Occipital lobe (tissue), 2 donors: Measurements from ENCODE around the gene RNF113A. TPM values are rescaled to one million over a fixed set of nuclear protein-coding genes. Genes with fewer than 3 reads are reported as not detected.
"Not testable (repeated sequence)": the region's sequence is repeated elsewhere in the genome, so short reads cannot be mapped to it uniquely, and the experiment has no call there.

ENCODE experiments used
- DNase-seq: peaks from one replicate; lab custom pipeline; 2025; lab: John Stamatoyannopoulos, UW
- total RNA-seq: library from RNA; depleted of rRNA; stranded (reverse); fragments of >200 nt; gene quantifications from one replicate; pipeline ENCODE4 v1.2.3, GENCODE V29; 2014

The RNF113A gene
- total RNA-seq = 13.7 TPM

DNA sequence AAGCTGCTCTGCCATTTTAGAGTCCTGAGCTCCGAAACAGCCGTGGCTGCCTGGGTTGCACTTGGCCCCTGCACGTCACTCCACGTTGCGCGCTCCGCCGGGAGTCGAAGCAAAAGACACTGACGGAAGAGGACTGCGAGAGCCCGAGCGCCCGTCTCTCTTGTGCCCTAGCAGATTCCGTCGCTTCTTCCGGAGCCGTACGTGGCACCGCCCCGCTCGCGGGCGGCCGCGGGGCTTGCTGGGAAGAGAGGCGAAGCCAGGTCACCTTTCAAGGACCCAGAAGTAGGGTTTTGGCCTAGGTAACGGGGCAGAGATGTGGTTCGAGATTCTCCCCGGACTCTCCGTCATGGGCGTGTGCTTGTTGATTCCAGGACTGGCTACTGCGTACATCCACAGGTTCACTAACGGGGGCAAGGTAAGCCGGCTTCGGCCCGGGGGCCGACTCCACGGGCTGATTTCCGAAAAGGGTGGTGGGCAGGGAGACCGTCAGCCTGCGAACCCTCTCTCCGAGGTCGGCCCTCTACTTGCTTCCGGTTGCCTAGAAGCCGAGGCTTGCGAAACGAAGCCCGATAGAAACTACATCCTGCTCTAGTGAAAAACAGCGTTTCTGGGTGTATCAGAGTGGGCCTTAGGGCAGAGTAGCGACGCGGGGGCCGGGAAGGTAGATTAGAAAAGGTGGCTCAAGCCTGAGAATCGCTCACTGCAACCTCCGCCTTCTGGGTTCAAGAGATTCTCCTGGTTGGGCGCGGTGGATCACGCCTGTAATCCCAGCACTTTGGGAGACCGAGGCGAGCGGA lies at the start of gene RNF113A, which contains the start of gene NDUFA1:
Gene RNF113A (minus strand): TSS at position 135 of the 797 bp plus-strand sequence. CDS start 120 bp downstream, at position 15.
Gene NDUFA1 (plus strand): TSS at position 234 of the 797 bp plus-strand sequence. CDS start 80 bp downstream, at position 314.
- DNase-seq = peak; percentile 84

DNA sequence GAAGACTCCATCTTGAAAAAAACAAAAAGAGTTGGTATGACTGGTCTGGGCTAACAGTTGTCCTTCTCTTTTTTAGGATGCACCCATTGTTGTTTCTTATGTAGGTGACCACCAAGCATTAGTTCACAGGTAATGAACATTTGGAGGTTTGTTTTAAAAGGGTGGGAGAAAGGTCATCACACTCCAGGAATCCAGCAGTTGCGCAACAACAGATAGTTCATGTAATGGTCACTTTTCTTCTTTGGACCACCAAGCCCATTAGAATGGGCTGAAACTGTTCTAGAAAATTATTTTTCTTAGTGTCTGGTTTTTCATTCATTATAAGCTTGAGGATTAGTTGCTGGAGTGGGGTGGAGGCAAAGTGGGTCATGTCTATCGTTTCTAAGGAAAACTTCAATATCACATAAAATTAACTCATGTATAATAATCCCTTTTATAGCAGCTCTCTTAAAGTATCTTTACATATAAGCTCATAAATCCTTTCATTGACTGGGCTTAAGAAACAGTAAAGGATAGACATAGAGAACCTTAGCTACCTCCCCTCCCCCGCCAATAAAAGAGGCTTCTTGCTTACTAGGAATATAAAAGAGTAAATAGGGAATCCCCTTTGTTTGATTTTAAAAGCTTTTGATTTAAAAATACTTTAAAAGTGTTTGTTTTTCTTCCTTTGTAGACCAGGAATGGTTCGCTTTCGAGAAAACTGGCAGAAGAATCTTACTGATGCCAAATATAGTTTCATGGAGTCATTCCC lies 48.5 kb upstream of the RNF113A start:
- DNase-seq = no peak

DNA sequence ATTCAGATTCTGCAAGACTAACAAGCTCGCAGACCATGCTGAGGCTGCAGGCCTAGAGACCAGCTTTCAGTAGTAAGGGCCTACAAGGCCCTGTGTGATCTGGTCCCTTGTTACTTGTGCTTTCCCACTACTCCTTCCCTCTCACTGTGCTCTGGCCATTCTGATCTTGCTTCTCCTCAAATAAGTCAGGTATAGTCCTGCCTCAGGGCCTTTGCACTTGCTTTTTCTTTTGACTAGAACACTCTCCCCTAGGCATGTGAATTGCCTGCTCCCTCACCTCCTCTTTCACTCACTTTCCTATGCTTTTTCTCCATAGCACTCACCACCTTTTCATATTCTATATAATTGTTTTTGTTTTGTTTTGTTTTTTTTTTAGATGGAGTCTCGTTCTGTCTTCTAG lies 46.3 kb upstream of the RNF113A start:
- no peak for DNase-seq

DNA sequence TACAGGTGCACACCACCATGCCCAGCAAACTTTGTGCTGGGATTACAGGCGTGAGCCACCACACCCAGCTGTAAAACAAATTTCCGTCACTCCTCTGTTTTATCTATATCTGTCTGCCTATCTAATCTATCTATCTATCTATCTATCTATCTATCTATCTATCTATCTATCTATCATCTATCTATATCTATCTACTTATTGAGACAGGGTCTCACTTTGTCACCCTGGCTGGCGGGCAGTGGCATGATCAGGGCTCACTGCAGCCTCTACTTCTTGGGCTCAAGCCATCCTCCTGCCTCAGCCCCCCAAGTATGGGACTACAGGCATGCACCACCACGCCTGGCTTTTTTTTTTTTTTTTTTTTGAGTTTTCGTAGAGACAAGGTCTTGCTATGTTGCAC lies 44.8 kb upstream of the RNF113A start:
- no peak for DNase-seq

DNA sequence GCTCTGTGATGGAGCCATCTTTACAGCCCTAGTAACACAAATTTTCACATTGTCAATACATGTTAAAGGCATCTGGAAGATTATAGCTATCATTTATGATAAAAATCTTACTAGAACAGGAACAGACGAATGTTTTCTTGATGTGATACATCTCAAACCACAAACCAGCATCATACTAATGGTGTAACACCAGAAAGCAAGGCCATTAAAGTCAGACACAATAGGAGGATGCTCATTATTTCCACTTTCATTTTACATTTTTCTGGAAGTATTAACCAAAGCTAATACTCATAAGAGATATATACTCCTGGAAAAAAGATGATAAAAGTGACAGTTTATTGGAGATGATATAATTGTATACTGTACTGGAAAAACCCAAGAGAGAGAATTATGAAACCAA lies 29.4 kb upstream of the RNF113A start:
- DNase-seq = no peak

DNA sequence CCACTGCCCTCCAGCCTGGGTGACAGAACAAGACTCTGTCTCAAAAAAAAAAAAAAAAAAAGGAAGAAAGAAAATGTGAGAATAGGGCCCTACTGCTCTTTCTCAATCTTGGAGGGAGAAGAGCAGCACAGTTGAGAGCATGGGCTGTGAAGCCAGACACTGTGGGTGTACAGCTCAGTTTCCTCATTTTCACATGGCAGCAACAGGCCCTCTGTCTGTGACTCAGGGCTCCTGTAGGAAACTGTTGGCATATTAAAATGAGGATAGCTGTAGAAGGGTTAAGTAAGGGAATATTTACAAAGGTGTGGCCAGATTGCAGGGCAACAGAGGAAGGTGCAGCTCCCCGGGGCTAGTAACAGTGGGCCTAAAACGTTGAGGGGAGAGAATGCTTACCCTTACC lies 27.6 kb upstream of the RNF113A start:
- no peak for DNase-seq

DNA sequence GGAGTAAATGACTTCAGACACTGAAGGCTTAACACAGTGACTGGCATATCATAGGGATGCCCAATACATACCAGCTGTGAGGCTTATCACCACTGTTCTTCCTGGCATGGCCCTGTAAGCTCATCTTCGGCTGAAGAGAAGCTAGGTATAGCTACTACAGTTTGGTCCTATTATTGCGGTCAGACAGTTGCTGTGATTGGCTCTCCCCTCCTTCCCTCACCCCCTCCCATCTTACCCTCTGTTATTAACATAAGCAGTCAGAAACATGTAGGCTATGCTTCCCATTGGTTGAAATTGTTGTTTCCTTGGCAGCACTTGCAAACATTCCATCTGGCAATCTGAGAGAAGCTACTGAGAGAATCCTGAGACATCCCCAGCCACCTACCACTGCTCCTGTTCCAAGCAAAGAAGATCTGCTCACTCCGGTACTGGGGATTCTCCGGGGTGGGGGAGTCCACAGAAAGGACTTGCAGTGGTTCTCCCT lies 24.4 kb upstream of the RNF113A start, which contains the start of gene AKAP14:
Gene AKAP14 (plus strand): TSS at position 51 of the 484 bp plus-strand sequence. CDS start 7,331 bp downstream, outside the sequence.
- DNase-seq = no peak

DNA sequence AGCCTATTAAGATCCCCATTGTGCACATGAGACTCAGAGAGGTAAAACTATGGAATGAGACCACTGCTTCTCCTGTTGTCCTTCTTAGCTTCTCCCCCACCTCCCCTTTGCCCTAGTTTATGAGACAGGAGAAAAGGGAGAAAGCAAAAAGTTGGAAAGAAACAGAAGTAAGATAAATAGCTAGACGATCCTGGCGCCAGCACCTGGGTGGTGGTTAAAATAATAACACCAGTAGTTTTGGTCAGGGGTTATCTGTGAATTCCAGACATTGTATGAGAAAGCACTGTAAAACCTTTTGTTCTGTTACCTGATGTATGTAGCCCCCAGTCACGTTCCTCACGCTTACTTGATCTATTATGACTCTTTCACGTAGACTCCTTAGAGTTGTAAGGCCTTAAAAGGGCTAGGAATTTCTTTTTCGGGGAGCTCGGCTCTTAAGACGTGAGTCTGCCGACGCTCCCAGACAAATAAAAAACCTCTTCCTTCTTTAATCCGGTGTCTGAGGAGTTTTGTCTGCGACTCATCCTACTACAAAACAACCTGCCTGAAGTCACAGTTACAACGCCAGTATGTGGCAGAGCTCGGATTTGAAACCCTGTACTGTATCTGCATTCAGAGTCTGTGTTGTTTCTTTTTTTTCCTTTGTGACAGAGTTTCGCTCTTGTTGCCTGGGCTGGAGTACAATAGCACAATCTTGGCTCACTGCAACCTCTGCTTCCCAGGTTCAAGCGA lies 20.6 kb upstream of the RNF113A start:
- DNase-seq = not testable (repeated sequence)

DNA sequence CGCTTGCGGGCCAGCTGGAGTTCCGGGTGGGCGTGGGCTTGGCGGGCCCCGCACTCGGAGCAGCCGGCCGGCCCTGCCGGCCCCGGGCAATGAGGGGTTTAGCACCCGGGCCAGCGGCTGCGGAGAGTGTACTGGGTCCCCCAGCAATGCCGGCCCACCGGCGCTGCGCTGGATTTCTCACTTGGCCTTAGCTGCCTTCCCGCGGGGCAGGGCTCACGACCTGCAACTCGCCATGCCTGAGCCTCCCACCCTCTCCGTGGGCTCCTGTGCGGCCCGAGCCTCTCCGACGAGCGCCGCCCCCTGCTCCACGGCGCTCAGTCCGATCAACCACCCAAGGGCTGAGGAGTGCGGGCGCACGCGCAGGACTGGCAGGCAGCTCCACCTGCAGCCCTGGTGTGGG lies 19.1 kb upstream of the RNF113A start:
- not testable (repeated sequence) for DNase-seq

DNA sequence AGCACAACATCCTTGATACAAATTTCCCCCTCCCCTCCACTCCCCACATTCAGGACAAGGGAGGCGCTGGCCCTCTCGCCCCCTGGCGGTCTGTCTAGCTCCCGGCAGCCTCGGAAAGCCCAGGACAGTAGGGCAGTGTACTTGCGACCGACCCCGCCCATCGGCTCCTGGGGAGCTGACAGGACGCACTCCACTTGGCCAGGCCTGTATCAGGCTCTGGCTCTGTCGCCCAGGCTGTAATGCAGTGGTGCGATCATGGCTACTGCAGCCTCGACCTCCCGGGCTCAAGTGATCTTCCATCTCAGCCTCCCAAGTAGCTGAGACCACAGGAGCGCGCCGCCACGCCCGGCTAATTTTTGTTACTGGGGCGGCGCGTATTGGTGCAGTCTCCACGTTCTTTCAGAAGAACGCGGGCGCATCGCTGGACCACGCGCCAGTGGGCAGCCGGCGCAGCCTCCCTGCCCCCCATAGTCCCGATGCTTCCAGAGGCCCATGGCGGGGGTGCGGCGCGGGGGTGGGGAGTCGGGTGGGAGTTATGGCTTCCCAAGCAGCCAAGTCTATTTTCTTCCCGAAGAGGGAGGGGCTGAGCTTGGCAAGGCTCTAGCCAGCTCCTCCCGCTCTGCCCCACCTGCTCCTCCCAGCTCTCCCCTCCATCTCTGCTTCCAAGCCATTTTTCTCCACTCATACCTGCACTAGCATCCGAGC lies 16.3 kb upstream of the RNF113A start:
- no peak for DNase-seq

DNA sequence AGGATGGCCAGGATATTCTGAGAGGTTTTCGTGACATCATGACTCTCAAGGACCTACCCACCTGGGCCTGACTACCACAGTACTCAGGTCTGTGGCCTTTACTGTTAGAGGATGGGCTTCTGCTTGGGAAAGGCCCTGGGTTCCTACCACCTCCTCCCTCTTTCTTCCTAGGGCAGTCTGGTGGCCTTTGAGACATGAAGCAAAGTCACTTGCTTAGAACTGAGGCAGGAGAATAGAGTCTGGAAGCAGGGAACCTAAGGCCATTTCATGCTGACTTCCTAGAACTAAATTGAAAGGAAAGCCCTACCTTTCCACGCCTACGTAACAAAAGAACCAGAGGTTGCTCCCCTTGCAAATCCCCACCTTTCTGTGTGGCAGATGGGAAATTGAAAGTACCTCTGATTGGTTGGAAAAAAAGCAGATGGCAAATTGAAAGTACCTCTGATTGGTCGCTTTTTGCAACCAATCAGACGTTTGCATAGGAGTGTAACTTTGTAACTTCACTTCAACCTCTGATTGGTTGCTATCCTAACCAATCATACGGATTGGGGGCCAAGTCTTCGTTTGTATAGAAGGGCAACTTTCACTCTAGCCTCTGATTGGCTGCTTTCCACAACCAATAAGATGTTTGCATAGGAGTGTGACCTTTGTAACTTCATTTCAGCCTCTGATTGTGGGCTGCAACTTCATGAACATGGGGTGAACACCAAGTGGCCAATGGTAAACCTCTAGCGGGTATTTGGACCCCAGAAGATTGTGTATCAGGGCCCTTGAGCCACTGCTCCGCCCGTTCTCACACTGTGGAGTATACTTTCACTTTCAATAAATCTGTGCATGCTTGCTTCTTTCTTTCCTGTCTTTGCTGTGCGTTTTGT lies 14.3 kb upstream of the RNF113A start:
- no peak for DNase-seq

DNA sequence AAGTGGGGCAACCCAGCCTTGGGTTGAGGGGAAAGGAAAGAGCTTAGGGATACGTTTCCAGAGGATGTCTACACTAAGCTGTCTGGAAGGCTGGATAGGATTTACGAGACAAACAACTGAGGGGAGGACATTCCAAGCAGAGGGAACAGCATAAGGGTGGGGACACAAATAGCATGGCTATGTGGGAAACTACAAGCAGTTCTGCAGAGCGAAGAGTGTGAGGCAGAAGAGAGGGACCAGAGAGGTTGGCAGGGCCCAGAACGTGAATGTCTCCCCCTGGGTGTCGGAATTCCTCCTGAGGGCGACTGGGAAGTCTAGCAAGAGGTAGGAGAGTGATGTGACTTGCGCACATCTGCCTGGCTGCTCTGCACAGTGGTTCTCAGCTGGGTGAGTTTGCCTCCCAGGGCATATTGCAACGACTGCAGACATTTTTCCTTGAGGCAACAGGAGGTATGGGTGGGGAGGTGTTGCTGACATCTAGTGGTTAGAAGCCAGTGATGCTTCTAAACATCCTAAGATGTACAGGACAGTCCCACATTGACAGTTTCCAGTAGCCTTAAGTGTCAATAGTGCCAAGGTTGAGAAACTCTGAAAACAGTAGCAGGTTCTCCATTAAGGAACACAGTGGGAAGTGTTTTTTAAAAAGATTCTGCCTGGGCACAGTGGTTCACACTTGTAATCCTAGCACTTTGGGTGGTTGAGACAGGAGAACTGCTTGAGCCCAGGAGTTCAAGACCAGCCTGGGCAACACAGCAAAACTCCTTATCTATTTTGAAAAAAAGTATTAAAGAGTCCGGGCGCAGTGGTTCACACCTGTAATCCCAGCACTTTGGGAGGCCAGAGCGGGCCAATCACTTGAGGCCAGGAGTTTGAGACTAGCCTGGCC lies 9.3 kb upstream of the RNF113A start:
- DNase-seq = no peak

DNA sequence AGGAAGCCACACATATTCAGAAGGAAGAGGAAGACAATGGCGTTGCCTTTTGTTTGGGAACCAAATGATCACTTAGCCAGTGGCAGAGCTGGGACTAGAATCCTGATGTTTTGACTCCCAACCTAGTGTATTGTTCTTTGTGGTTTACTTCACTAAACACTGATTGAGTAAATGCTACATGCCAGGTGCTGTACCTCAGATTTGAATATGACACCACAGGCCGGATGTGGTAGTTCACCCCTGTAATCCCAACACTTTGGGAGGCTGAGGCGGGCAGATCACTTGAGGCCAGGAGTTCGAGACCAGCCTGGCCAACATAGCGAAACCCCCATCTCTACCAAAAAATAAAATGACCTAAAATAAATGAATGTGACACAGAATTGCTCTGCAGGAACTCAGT lies 8.5 kb upstream of the RNF113A start:
- no peak for DNase-seq

DNA sequence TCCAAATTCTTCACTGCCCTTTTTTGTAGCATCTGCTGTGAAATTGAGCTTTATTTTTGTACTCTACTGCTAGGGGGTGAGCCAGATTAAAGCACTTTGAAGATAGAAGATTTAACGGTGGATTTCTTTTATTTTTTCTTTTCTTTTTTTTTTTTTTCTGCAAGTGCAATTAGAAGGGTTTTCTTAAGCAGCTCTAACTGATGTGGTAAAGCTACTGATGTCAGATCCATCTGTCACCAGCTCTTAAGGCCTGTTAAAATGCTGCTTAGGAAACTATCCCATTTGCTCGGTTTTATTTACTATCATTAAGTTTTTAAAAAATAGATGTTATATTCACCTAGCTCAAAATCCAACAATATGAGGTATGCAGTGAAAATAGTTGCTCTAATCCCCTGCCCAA lies 7.2 kb upstream of the RNF113A start:
- DNase-seq = no peak

DNA sequence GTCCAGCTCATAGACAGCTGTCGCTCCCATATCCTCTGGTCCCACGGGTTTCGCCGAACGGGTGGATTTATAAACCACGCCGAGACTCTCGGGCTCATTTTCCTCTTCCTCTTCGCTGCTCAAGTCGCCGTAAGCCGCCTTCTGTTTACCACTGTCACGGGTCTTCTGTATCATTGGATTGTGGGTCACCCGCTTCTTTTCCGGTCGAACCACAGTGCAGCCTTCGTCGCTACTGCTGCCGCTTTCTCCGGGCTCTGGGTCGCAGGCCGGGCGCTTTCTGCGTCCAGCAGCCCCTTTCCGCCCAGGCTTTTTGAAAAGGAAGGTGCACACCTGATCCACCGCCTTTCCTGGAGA lies 311 bp downstream of the RNF113A start:
- DNase-seq = no peak

DNA sequence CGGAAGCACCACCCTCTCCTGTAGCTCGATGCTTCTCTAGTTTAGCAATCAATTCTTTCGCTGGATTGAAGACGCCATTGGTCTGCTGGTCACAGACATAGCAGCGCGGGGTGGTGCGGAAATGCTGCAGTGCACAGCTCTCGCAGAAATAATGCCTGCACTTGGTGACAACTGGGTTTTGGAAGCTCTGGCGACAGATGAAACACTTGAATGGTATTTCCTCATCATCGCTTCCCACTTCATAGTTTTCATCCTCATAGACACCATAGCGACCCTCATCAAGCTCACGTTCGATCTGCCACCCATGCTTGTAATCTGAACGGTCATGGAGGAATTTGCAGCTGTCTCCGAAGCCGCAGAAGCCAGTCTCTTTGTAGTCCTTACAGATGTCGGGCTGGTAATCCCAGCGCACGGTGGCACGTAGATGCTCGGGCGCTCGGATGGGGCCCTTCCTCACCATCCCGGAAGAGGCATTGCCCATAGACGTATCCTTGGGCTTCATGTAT lies 854 bp downstream of the RNF113A start:
- no peak for DNase-seq

DNA sequence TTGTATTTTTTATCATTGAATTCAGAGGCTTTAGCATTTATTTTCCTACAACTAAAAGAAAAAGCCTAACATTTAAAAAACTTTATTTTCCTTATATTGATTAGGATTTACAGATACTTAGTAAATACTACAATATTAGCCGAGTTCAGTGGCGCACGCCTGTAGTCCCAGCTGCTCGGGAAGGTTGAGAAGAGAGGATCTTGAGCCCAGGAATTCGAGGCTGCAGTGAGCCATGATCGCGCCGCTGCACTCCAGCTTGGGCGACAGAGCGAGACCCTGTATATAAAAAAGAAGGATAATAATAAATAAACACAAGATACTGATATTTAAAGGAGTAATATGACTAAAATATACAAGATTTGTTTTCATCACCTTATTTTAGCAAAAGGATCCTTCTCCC lies 18.1 kb downstream of the RNF113A start:
- DNase-seq = no peak

DNA sequence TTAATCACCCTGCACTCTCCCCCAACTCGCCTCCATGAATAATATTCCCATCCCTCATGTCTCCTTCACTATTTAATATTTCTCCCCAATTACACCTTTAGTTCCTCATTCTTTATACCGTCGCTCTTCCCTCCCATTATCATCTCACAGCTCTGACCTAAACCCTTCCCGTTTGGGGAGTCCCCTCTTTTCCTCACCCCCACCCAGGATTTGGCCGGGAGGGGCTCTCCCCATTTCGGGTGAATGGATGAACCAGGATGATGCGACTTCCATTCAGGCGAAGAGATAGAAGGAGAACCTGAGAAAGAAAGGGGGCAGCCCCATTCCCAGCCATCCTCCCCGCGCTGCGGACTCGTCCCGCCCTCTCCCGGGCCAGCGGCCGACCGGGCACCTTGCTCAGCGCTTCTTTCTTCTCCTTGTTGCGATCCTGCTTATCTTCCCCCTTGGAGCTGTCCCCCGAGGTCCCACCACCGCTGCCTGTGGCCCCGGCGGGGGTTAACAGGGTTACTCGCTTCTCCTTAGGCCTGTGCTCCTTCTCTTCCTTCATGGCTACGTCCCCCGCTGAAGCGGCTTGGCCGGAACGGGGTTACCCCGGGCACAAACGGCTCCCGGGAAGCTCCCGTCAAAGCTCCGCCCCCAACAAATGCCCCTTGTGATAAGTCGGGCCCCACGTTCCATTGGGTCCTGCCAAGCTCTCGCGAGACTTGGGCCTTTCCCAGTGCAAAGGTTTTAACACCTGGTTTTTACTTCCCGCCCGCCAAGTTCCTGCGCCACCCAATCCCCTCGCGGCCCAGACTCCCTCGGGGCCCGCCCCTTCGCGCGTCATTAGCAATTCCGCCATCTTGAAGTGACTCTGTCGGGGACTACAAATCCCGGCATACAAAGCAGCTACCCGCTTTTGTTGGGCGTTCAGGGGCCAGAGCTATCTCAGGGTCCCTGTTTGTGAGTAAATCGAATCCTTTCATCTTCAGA lies 18.9 kb downstream of the RNF113A start, which contains the start of gene UPF3B:
Gene UPF3B (minus strand): TSS at position 582 of the 972 bp plus-strand sequence. CDS start 35 bp downstream, at position 547.
- peak; percentile 92 for DNase-seq
